T-helper 22 cell (primary cell): ENCODE data around the gene GLE1.

ENCODE experiments used
- DNase-seq: peaks from one replicate; pipeline ENCODE4 v3.0.0-alpha.2; 2020; ENCODE audit warnings: low read depth

Gene GLE1, protein sequence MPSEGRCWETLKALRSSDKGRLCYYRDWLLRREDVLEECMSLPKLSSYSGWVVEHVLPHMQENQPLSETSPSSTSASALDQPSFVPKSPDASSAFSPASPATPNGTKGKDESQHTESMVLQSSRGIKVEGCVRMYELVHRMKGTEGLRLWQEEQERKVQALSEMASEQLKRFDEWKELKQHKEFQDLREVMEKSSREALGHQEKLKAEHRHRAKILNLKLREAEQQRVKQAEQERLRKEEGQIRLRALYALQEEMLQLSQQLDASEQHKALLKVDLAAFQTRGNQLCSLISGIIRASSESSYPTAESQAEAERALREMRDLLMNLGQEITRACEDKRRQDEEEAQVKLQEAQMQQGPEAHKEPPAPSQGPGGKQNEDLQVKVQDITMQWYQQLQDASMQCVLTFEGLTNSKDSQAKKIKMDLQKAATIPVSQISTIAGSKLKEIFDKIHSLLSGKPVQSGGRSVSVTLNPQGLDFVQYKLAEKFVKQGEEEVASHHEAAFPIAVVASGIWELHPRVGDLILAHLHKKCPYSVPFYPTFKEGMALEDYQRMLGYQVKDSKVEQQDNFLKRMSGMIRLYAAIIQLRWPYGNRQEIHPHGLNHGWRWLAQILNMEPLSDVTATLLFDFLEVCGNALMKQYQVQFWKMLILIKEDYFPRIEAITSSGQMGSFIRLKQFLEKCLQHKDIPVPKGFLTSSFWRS

GRCh38 chr9:128504485-128505413, at the start of gene GLE1:
TSS of gene GLE1 (plus strand) at chr9:128504719. CDS start at chr9:128504806, 87 bp downstream.
- DNase-seq, result peak; percentile 93

DNA sequence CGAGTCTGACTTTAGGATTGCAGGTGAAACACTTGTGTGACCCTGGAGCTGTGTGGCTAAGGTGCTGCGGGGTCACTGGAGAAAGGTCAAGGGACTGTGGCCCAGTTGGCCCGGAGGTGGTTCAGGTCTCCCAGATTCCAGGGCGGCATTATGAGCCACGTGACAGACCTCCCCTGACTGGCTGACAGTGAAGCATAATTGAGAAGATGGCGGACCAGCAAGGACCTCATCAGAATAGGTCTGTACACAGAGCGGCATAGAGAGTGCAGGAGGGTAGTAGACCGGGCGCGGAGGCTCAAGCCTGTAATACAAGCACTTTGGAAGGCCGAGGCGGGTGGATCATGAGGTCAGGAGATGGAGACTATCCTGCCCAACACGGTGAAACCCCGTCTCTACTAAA, 49.5 kb upstream of the GLE1 start:
- DNase-seq, result no peak

DNA sequence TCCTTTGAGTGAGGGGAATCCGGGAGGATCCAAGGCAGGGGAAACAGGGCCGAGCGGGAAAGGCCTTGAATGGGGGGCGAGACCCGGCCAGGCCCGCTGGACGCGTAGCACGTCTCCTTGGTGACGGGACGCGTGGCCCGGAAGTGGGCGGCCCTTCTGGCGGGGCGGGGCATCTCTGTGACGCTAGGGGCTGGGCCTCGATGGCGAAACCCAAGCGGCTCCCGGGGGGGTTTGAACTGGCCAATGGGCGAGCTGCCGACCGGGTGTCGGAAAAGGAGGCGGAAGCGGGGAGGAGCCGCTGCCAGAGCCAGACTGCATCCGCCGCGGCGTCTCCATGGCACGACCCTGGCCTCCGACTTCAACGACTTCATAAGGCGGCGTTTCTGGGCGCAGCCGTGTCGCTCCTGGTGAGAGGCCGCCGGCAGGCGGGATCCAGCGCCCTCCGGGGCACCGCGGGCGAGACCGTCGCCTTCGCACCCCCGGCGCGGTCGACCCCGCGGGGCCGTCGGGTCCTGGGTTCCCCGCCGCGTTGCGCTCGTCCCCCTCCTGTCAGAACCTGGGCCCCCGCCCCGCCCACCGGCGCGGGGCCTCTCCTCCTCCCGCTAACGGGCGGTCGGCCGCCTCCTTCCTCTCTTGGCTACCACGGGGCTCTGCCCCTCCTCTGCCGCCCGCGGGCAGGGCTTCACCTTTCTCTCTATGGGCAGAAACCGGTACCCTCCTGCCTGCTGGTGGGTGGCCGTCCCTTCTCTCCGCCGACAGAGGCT, 48.5 kb upstream of the GLE1 start, which contains the start of gene ODF2:
ODF2 (plus strand) TSS at position 158 of the 764 bp plus-strand sequence; CDS start at position 244, 86 bp downstream.
- peak; percentile 97 for DNase-seq

DNA sequence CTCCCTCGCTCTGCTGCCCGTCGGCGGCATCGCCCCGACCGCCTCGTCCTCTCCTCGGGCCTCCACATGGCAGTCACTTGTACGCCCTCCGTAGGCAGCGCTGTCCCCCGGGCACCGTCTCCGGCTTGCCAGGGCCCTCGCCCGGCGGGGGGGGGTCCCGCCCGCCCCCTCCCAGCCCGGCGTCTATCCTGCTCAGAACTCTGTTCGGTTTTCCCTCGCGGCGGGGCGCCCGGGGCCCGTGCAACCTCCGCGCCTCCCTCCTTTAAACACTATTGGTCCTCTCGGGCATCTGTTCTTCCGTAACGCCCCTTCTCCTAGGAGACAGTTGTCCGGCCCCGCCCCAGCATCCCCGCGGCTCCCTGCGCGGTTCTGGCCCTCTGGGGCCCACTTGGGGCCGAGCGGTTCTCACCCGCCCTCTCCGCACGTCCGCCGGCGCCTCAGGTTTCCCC, 47.9 kb upstream of the GLE1 start:
- DNase-seq, result peak; percentile 53

DNA sequence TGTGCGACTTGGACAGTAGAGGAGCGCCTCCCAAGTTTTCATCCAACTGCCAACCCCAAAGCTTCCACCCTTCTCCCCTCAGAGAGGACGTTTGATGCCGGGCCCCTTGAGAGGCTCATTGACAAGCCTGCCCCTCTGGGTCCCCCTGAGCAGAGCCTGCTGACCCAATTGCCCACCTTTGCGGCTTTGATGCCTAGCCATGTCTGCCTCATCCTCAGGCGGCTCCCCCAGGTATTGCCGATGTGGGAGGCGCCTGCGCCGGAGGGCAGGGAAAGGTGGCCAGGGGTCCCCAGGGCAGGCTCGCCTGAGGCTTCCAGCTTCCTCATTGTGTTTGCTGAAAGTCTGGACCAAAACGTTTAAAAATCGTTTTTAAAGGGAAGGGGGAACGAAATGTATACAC, 47.3 kb upstream of the GLE1 start:
- DNase-seq, result no peak

- DNase-seq, result no peak
Observed at GRCh38 chr9:128459011-128459410, 45.5 kb upstream of the GLE1 start.

GRCh38 chr9:128469070-128469469, 35.4 kb upstream of the GLE1 start:
- no peak for DNase-seq

GRCh38 chr9:128470560-128470959, 34.0 kb upstream of the GLE1 start:
- DNase-seq, result no peak

DNA sequence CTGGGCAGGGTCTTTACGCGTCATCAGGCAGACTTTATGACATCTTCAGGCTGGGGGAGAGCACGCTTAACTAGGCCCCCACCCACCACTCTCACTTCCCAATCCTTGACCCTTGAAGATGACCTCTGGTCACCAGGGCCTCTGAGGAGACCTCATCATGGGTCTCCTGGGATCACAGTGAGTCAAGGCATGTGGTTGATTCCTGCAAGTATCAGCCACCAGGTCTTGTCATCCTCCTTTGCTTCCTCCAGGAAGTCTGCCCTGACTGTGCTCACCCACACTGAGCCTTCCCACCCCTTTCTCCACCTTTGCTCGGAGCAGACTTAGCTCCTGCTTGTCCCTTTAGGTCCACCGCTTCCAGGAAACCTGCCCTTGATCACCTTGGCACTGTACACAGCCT, 31.4 kb upstream of the GLE1 start:
- DNase-seq, result no peak

GRCh38 chr9:128475867-128476266, 28.7 kb upstream of the GLE1 start:
- DNase-seq, result no peak

DNA sequence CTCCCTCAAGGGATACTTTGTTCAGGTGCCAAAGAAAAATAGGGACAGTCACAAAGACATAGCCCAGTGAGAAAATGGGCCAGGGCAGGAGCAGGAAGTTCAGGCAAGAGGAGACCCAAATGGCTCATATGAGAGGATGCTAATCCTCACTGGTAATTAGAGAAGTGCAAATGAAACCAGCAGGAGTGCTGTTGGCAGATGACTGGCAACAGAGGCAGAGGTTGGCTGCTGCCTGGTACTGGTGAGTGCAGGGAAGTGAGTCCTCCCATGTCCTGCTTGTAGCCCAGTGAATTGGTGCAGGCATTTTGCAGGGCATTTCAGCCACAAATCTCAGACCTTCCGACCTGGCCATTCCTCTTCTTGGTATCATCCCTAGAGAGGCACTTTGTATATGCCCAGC, 25.3 kb upstream of the GLE1 start:
- DNase-seq, result no peak

DNA sequence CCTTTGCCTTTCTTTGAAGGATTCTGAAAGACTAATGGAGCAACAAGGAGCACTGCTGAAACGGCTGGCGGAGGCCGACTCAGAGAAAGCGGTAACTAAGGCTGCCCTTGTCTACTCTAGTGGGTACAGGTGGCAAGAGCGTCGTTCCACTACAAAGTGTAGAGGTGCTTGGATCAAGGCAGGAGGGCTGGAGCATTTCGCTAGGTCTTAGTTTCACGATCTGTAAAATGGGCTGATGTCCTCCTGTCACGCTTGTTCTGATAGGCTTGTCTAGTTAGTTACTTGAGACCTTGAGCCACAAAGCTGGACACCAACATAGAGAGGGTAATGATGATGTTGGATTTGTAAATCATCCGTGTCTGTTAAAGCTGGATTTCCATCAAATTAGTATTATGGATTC, 23.0 kb upstream of the GLE1 start:
- no peak for DNase-seq

GRCh38 chr9:128482186-128482585, 22.3 kb upstream of the GLE1 start:
- DNase-seq, result no peak

DNA sequence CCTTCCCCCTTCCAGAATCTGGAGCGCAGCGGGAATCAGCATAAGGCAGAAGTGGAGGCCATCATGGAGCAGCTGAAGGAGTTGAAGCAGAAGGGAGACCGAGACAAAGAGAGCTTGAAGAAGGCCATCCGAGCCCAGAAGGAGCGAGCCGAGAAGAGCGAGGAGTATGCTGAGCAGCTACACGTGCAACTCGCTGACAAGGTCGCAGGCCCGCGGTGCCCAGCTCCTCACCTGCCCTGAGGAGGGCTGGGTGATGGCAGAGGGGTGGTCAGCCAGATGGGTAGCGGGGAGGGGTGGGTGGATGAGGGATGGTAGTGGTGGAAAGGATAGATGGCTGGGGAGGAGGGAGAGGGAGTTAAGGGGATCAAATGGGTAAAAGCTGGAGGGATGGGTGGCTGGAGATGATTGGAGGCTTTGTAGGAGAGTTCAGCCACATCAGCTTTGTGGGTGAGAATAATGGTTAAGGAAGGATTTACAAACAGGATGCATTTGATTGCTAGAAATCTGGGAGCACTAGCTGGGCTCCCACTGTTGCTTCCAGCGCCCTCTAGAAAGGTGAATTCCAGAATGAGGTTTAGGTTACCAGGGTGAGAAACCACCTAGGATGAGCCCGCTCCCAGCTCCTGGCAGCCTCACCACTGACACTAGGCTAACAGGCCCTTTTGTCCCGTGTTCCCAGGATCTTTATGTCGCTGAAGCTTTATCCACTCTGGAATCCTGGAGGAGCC, 19.7 kb upstream of the GLE1 start:
- no peak for DNase-seq

- no peak for DNase-seq
Observed at GRCh38 chr9:128485414-128485855, 19.1 kb upstream of the GLE1 start.

DNA sequence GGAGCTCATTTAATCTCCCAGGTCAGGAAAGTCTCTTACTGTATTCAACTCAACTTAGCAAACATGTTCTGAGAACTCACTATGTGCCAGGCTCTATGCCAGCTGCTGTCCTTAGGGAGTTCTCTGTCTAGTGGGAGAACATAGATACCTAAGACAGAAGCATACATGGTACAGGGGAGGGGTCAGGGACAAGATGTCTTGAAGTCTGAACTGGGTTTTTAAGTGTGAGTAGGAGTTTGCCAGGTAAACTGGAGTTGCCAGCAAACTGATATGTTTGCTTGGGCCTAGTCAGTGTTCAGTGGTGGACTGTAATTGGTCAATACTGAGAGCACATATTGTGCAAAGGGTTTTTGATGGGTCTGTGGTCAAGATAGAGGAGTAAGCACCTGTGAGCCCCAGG, 18.3 kb upstream of the GLE1 start:
- no peak for DNase-seq

- DNase-seq, result no peak
Observed at GRCh38 chr9:128493424-128493823, 11.1 kb upstream of the GLE1 start.

DNA sequence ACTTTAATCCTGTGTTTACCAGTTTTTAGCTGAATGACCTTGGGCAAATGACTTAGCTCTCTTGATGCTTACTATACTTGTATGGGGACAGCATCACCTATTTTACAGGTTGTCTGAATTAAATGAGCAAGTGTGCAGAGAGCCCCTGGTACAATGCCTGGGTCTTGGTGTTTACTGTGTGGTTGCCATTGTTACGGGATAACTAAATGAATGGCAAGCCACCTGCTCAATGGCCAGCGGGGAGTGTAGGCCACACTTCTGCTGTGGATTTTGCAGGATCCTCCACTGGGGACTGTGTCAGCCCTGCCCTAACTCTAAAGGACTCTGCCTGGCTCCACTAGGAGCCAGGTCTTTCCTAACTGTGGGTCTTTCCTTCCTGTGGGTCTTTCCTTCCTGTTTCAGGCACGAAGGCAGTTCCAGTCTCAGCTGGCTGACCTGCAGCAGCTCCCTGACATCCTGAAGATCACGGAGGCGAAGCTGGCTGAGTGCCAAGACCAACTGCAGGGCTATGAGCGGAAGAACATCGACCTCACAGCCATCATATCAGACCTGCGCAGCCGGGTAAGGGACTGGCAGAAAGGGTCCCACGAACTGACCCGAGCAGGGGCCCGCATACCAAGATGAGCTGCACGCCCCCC, 10.3 kb upstream of the GLE1 start:
- no peak for DNase-seq

DNA sequence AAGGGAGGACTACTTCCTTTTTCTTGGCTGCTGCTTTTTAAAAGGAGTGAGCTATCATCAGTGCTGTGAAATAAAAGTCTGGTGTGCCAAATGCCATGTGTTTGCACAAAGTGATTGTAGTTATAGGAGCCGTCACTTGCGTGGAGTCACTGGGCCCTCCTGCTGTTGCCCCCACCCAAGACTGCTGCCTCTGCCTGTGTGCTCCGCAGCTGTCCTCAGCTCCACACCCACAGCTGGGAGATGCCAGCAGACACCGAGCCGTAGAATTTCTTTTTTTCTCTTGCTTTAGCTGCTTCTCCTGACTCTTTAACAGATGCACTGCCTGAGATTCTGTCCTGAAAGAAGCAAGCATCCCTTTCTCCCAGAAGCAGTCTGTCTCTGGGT, 9.8 kb upstream of the GLE1 start:
- DNase-seq, result no peak

GRCh38 chr9:128495296-128495695, 9.2 kb upstream of the GLE1 start:
- DNase-seq, result no peak
